RWPE1 (cell line): ENCODE data around the gene SERTAD4.

Source experiments
- CTCF ChIA-PET: fragments of 350-600 bp; sonication (Branson Sonifier 250); formaldehyde crosslinking; extraction: SDS; loops from one replicate; lab custom pipeline; 2021; lab: Yijun Ruan, JAX
- POLR2A ChIA-PET: fragments of 400-600 bp; formaldehyde crosslinking; extraction: SDS; loops from one replicate; lab custom pipeline; 2020; ENCODE audit warnings: antibody characterized with exemption; ENCODE audit not compliant: low non-redundant PET; lab: Yijun Ruan, JAX
- DNase-seq: peaks from one replicate; pipeline ENCODE4 v3.0.0; 2012; ENCODE audit warnings: low spot score
- H3K27ac ChIP-seq: fragments of 450-650 bp; 2 replicates; pipeline ENCODE4 v1.5.1; 2017
- TF ChIP-seq, protein P1 (sequence below): fragments of 450-650 bp; conservative IDR thresholded peaks from 2 replicates; pipeline ENCODE4 v1.5.1; 2017; ENCODE audit warnings: low read depth, mild to moderate bottlenecking

The SERTAD4 gene

GRCh38 chr1:210200124-210200736 is 32.4 kb upstream of the SERTAD4 start:
- TF ChIP-seq, protein P1, sequence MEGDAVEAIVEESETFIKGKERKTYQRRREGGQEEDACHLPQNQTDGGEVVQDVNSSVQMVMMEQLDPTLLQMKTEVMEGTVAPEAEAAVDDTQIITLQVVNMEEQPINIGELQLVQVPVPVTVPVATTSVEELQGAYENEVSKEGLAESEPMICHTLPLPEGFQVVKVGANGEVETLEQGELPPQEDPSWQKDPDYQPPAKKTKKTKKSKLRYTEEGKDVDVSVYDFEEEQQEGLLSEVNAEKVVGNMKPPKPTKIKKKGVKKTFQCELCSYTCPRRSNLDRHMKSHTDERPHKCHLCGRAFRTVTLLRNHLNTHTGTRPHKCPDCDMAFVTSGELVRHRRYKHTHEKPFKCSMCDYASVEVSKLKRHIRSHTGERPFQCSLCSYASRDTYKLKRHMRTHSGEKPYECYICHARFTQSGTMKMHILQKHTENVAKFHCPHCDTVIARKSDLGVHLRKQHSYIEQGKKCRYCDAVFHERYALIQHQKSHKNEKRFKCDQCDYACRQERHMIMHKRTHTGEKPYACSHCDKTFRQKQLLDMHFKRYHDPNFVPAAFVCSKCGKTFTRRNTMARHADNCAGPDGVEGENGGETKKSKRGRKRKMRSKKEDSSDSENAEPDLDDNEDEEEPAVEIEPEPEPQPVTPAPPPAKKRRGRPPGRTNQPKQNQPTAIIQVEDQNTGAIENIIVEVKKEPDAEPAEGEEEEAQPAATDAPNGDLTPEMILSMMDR: peak; percentile 33
- no peak for DNase-seq
- CTCF ChIA-PET: interaction anchor here (0.5 to 1.6 kb wide), 12 partner anchors 11 to 207 kb away, joined by 3 to 10 read pairs (median 3); no protein-coding TSS in a partner anchor
- POLR2A ChIA-PET: no interaction called here
- H3K27ac ChIP-seq: no peak overlapping the region

GRCh38 chr1:210201681-210202080 is 30.9 kb upstream of the SERTAD4 start:
- TF ChIP-seq, protein P1: no peak
- H3K27ac ChIP-seq: no peak overlapping the region
- ChIA-PET CTCF (interaction anchor here (1.4 kb wide), 1 partner anchor 109 kb away, joined by 4 read pairs; no protein-coding TSS in a partner anchor), POLR2A (no interaction called here)
- DNase-seq: no peak

DNA sequence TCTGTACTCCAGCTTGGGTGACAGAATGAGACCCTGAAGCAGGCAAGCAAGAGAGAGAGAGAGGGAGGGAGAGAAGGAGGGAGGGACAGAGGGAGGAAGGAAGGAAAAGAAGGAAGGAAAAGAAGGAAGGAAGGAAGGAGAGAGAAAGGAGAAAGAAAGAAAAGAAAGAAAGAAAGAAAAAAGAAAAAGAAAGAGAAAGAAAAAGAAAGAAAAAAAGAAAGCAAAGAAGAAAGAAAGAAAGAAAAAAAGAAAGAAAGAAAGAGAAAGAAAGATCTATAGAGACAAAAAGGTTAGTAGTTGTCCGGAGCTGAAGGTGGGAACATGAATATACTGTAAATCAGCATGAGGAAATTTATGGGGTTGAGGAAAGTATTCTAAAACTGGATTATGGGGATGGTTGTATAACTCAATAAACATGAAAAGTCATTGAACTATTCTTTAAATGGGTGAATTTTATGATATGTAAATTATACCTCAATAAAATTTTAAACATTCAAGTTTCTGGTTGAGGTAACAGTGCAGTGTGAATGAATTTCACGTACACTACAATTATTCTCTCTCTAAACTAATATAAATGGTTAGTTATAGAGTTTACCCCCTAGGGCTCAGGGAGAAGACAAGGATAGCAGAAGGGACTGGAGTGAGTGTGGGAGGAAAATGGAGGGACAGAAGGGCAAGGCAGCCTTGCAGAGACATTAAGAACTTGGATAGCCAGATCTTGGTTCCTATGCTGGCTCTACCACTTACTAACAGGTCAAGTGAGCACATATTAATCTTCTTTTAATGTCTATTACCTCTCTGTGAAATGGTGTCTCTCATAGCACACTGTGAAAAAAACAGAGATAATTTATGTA is 24.8 kb upstream of the SERTAD4 start:
- H3K27ac ChIP-seq: no peak overlapping the region
- DNase-seq: no peak
- TF ChIP-seq, protein P1: no peak
- CTCF ChIA-PET: no interaction called here
- POLR2A ChIA-PET: no interaction called here

DNA sequence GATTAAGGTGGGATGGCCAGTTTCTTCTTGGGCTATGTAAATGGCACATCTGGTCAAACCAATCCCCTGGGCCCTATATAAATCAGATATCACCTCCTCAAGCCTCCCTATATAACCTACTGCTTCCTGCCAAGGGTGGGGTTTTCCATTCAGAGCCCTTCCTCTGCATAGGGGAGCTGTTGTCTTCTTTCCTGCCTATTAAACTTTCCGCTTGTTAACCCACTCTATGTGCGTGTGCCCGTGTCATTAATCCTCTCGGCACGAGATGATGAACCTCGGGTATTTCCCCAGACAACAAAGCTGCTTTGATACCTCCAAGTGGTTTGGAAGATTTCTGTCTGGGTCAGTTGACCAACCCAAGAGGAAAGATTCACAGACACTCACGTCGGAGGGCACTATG is 19.3 kb upstream of the SERTAD4 start:
- no peak for DNase-seq
- POLR2A ChIA-PET: no interaction called here
- CTCF ChIA-PET: interaction anchor here (0.6 kb wide), 1 partner anchor 92 kb away, joined by 4 read pairs; no protein-coding TSS in a partner anchor
- TF ChIP-seq, protein P1: no peak
- H3K27ac ChIP-seq: no peak overlapping the region

- ChIA-PET POLR2A (interaction anchor here (0.7 kb wide), 1 partner anchor 38 kb away, joined by 3 read pairs; no protein-coding TSS in a partner anchor), CTCF (interaction anchor here (1.1 kb wide), 1 partner anchor 14 kb away, joined by 3 read pairs; no protein-coding TSS in a partner anchor)
- no peak for DNase-seq
- no peak overlapping the region for H3K27ac ChIP-seq
- TF ChIP-seq, protein P1: no peak
Measured at GRCh38 chr1:210214573-210215409, 17.8 kb upstream of the SERTAD4 start.

- POLR2A ChIA-PET: no interaction called here
- no peak for DNase-seq
- TF ChIP-seq, protein P1: no peak
- H3K27ac ChIP-seq: no peak overlapping the region
- CTCF ChIA-PET: no interaction called here
Measured at GRCh38 chr1:210217482-210217881, 15.1 kb upstream of the SERTAD4 start.
